ENCODE data around the gene MESP2.

MESP2 gene

DNA sequence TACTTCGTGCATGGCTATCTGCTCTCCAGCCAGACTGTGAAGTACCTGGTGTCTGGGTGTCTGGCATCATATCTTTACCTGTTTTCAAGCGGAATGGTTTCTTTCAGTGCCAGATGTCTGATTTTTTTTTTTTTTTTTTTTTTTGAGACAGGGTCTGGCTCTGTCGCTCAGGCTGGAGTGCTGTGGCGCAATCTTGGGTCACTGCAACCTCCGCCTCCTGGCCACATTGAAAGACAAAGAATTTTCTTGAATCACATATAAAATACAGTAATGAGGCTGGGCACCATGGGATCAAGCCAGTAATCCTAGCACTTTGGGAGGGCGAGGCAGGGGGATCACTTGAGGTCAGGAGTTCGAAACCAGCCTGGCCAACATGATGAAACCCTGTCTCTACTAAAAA lies 22.3 kb upstream of the MESP2 start:
- no peak for DNase-seq (ENCODE audit: low spot score)
- no peak overlapping the region for H3K27ac ChIP-seq
- TF ChIP-seq, protein P1, sequence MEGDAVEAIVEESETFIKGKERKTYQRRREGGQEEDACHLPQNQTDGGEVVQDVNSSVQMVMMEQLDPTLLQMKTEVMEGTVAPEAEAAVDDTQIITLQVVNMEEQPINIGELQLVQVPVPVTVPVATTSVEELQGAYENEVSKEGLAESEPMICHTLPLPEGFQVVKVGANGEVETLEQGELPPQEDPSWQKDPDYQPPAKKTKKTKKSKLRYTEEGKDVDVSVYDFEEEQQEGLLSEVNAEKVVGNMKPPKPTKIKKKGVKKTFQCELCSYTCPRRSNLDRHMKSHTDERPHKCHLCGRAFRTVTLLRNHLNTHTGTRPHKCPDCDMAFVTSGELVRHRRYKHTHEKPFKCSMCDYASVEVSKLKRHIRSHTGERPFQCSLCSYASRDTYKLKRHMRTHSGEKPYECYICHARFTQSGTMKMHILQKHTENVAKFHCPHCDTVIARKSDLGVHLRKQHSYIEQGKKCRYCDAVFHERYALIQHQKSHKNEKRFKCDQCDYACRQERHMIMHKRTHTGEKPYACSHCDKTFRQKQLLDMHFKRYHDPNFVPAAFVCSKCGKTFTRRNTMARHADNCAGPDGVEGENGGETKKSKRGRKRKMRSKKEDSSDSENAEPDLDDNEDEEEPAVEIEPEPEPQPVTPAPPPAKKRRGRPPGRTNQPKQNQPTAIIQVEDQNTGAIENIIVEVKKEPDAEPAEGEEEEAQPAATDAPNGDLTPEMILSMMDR (conservative IDR thresholded peaks at IDR 0.05; ENCODE audit: low read depth): no peak
- POLR2A ChIA-PET (ENCODE audit: low non-redundant PET): interaction anchor here (0.6 kb wide), 1 partner anchor 19 kb away, joined by 4 read pairs; no protein-coding TSS in a partner anchor
- CTCF ChIA-PET: interaction anchor here (0.9 kb wide), 1 partner anchor 124 kb away, joined by 4 read pairs; no protein-coding TSS in a partner anchor

DNA sequence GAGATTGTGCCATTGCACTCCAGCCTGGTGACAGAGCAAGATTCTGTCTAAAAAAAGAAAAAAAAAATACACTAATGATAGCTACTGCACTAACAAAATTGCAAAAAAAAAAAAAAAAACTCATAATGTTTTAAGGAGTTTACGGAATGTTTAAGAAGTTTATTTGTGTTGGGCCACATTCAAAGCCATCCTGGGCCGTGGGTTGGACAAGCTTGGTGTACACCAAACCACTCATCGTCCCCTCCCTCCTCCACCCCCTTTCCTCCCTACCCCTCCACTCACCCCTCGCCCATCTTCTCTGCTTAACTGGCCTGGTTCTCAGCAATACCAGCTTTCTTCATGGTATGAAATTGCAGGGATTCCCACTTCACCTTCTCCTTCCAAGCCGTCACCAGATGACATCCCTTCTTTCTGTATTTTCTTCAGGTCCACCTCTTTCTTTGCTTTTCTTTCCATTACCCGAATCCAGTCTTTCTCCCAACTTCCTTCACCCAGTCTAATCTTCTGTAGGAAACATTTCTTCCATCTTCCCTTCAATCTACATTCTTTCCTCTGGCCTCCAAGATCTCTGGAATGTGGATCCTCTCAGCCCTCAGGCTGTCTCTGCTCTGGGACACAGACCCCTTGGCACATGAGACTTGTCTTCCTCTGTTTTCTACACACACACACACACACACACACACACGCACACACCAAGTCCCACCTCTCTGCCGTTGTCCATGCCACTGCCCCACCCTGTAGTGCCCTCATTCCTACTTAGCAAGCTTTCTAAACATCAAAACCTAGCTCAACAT lies 21.6 kb upstream of the MESP2 start:
- no peak overlapping the region for H3K27ac ChIP-seq
- DNase-seq (ENCODE audit: low spot score): no peak
- POLR2A ChIA-PET (ENCODE audit: low non-redundant PET): no interaction called here

DNA sequence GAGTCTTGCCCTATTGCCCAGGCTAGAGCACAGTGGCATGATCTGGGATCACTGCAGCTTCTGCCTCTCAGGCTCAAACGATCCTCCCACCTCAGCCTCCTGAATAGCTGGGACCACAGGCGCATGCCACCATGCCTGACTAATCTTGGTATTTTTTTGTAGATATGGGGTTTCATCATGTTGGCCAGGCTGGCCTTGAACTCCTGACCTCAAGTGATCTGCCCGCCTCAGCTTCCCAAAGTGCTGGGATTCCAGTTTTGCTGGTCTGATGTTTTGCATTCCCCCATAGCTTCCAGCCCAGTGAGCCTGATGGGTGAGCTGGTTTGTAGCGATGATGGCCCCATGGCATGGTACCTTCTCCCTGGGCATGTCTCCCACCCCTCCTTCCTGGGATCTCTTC lies 20.4 kb upstream of the MESP2 start:
- no peak for DNase-seq (ENCODE audit: low spot score)
- ChIA-PET CTCF (interaction anchor here (0.7 to 1.2 kb wide), 2 partner anchors 119 to 132 kb away, joined by 3 read pairs; no protein-coding TSS in a partner anchor), POLR2A (ENCODE audit: low non-redundant PET) (no interaction called here)
- no peak overlapping the region for H3K27ac ChIP-seq
- TF ChIP-seq, protein P1 (conservative IDR thresholded peaks at IDR 0.05; ENCODE audit: low read depth): no peak

More for the DNA sequence above, 21.6 kb upstream of the MESP2 start:
- CTCF ChIA-PET: interaction anchor here (0.9 to 1.2 kb wide), 2 partner anchors 123 to 134 kb away, joined by 3 to 4 read pairs; no protein-coding TSS in a partner anchor
- TF ChIP-seq, protein P1 (conservative IDR thresholded peaks at IDR 0.05; ENCODE audit: low read depth): no peak

DNA sequence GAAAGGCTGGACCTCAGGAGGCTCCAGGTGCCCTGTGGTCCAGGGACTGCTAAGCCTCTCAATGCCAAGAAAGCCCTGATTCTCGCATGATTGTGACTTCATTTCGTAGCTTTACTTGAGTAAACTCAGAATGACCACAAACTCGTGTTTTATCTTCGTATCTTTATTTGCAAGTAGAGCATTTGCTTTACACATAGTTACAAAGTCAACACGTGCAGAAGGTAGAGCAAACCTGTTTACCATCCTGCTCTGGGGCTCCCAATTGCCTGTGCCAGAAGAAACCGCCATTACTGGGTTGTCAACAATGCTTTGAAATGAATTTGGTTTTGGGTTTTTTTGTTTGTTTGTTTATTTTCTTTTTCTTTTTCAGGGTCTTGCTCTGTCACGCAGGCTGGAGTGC lies 19.2 kb upstream of the MESP2 start:
- TF ChIP-seq, protein P1 (conservative IDR thresholded peaks at IDR 0.05; ENCODE audit: low read depth): no peak
- ChIA-PET CTCF (no interaction called here), POLR2A (ENCODE audit: low non-redundant PET) (no interaction called here)
- DNase-seq (ENCODE audit: low spot score): no peak
- no peak overlapping the region for H3K27ac ChIP-seq

DNA sequence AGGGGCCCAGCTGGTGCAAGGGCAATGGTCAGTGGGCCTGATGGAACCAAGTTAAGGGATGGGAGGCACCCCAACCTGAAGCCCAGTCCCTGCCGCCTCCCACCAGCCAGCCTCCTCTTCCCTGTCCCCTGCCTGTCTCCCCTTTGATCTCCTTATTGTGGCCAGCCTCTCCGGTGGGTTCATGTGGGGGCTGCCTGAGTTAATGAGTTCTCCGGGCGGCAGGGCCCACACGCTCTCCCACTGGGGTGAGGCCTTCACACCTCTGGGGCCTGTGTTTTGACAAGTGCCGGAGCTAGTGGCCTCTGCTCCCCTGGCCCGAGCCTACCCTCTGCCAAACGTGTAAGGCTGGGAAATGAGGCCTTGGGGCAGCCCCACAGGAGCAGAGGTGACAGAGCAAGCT lies 17.8 kb upstream of the MESP2 start:
- CTCF ChIA-PET: interaction anchor here (2.1 kb wide), 1 partner anchor 130 kb away, joined by 16 read pairs; no protein-coding TSS in a partner anchor
- DNase-seq (ENCODE audit: low spot score): no peak
- H3K27ac ChIP-seq: no peak overlapping the region
- TF ChIP-seq, protein P1 (conservative IDR thresholded peaks at IDR 0.05; ENCODE audit: low read depth): no peak
- POLR2A ChIA-PET (ENCODE audit: low non-redundant PET): no interaction called here

DNA sequence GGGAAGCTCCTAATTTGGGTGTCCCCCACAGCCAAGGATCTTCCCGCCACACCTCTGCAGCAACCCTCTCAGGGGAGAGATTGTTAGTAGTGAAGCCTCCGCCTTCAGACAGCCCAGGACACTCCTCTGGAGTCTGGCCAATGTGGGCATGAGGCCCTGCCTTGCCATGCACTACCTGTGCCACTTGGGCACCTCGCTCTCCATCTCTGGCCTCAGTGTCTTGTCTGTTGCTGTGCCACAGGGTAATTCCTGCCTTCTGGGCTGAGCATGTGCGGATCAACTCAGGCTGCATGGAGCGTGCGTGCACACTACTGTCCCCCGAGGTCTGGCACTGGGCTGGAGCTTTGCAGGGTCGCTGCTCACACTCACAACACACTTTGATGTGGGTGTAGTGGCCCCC lies 17.2 kb upstream of the MESP2 start:
- TF ChIP-seq, protein P1 (conservative IDR thresholded peaks at IDR 0.05; ENCODE audit: low read depth): no peak
- CTCF ChIA-PET: interaction anchor here (2.1 kb wide), 1 partner anchor 129 kb away, joined by 16 read pairs; no protein-coding TSS in a partner anchor
- DNase-seq (ENCODE audit: low spot score): no peak
- POLR2A ChIA-PET (ENCODE audit: low non-redundant PET): no interaction called here
- no peak overlapping the region for H3K27ac ChIP-seq
